Measurements from ENCODE around the gene UGT3A2. TPM values are rescaled to one million over a fixed set of nuclear protein-coding genes. Genes with fewer than 3 reads are reported as not detected.

UGT3A2 gene
- total and polyA plus RNA-seq, 2 of the 8 experiments (the other 6 are each of a cell fraction or from before 2014, with no cell fraction given), result 19.4 to 28.8 TPM

- H3K4me2 ChIP-seq (ENCODE audit: insufficient read depth in 1 of 2, low read depth in 2 of 2, low read length in 2 of 2), result no peak overlapping the region
- H4K5ac ChIP-seq (ENCODE audit: insufficient read length, low read depth, low read length), result no peak overlapping the region
- no peak overlapping the region for H3K14ac ChIP-seq (ENCODE audit: insufficient read length)
- no peaks in the 10 kb centered on the region for H3K9me3 ChIP-seq (ENCODE audit: insufficient read depth in 2 of 2, low read depth in 1 of 2, low read length in 1 of 2)
- no peak overlapping the region; the same call in 1 of the 2 replicates for H2AFZ ChIP-seq (ENCODE audit: low read length)
- no peak overlapping the region; the same call in 1 of the 2 replicates for H2AK5ac ChIP-seq (ENCODE audit: low read depth, low read length)
- POLR2A ChIA-PET (ENCODE audit: partially characterized antibody), result interaction anchor here (0.6 to 1.0 kb wide), 2 partner anchors 11 to 1390 kb away, joined by 3 read pairs; no protein-coding TSS in a partner anchor
- no peak overlapping the region for H3K9ac ChIP-seq (replicated peaks in 1 of 4; ENCODE audit: extremely low read depth in 1 of 4, low read depth in 3 of 4, low read length in 3 of 4)
- H3K79me2 ChIP-seq (ENCODE audit: control insufficient read depth in 1 of 2, insufficient read depth in 2 of 2, low read length in 2 of 2), result no peaks in the 10 kb centered on the region
- H4K20me1 ChIP-seq (replicated peaks in 1 of 2; ENCODE audit: control insufficient read depth in 1 of 2, insufficient read depth in 2 of 2, low read length in 2 of 2), result no peaks in the 10 kb centered on the region
- no peak overlapping the region for H3K4me3 ChIP-seq (ENCODE audit: extremely low read depth in 1 of 4, insufficient read depth in 2 of 4, low read depth in 3 of 4, low read length in 4 of 4)
- H3K4me1 ChIP-seq (replicated peaks in 1 of 4; ENCODE audit: control insufficient read depth in 3 of 4, insufficient read depth in 4 of 4, low read length in 3 of 4), result peaks cover 0 to 5% (median 2%) of the 10 kb centered on the region in 4 experiments; a peak in 2 of 7 replicates
- H3K56ac ChIP-seq (replicated peaks; ENCODE audit: insufficient read length, low read depth, low read length), result no peak overlapping the region
- H3K79me1 ChIP-seq (ENCODE audit: low read depth, low read length), result no peaks in the 10 kb centered on the region
- no peak overlapping the region for H4K8ac ChIP-seq (ENCODE audit: extremely low read depth, insufficient read depth, low read length)
- FAIRE-seq (peak; percentile 99), DNase-seq (ENCODE audit: low read depth in 1 of 2, low spot score in 2 of 2) (peak; percentile 33 to 60)
- H3K18ac ChIP-seq (ENCODE audit: extremely low read depth, low read length), result no peak overlapping the region
- no peak overlapping the region for H2BK5ac ChIP-seq (ENCODE audit: low read depth, low read length)
- H3K23me2 ChIP-seq (ENCODE audit: low read depth, low read length), result no peaks in the 10 kb centered on the region
- no peak overlapping the region for H2BK20ac ChIP-seq (ENCODE audit: low read length)
- H3K36me3 ChIP-seq (ENCODE audit: control insufficient read depth in 2 of 4, insufficient read depth in 4 of 4, low read length in 3 of 4), result no peaks in the 10 kb centered on the region
- no peak overlapping the region for H3K23ac ChIP-seq (ENCODE audit: insufficient read length)
- 64% methylated on average over 2 of the region's 2 CpGs; no CpG with 5 or more reads in 1 of the 2 experiments for WGBS, 2 experiments (ENCODE audit: extremely low coverage in 1 of 2, insufficient coverage in 1 of 2, insufficient read length in 1 of 2, insufficient replicate concordance in 2 of 2, low coverage in 1 of 2, low lambda C conversion rate in 2 of 2, missing lambda C conversion rate in 1 of 2)
- H4K91ac ChIP-seq (replicated peaks; ENCODE audit: insufficient read length, low read length), result no peak overlapping the region
- H2BK15ac ChIP-seq (ENCODE audit: low read length), result no peak overlapping the region
- H3K4ac ChIP-seq (replicated peaks; ENCODE audit: insufficient read length, low read depth, low read length), result no peak overlapping the region
- H3K27ac ChIP-seq (ENCODE audit: low read depth, low read length), result no peak overlapping the region
- H2BK120ac ChIP-seq (replicated peaks; ENCODE audit: low read depth, low read length), result no peak overlapping the region
- CTCF ChIA-PET (ENCODE audit: partially characterized antibody), result interaction anchor here (1.0 to 8.7 kb wide), 8 partner anchors 9 to 127 kb away, joined by 3 to 55 read pairs (median 4); partner anchors contain the start of gene UGT3A2
- H2BK12ac ChIP-seq (ENCODE audit: low read depth, low read length), result 0 out of 2 replicates have a peak overlapping the region, but pooled peaks have one; percentile 68
- H3K27me3 ChIP-seq (replicated peaks in 1 of 4; ENCODE audit: control insufficient read depth in 3 of 4, extremely low read depth in 1 of 4, insufficient read depth in 3 of 4, low read length in 3 of 4), result no peaks in the 10 kb centered on the region
- TF ChIP-seq EP300 (IDR thresholded peaks at IDR 0.05; ENCODE audit: borderline replicate concordance in 1 of 2, low read depth in 2 of 2, low read length in 2 of 2), result peak in 1 of 2 experiments; percentile 10; a peak in 1 of 3 replicates
- TF ChIP-seq RAD21 (IDR thresholded peaks at IDR 0.05 in 1 of 2, conservative IDR thresholded peaks at IDR 0.05 in 1 of 2; ENCODE audit: low read depth in 2 of 2, low read length in 2 of 2), result peak; percentile 34 to 45
- TF ChIP-seq KDM1A (IDR thresholded peaks at IDR 0.05; ENCODE audit: borderline replicate concordance, low read length), result no peak
- TF ChIP-seq BACH1 (IDR thresholded peaks at IDR 0.05; ENCODE audit: low read length), result no peak
- no peak for TF ChIP-seq FOSL1 (IDR thresholded peaks at IDR 0.05; ENCODE audit: insufficient read depth, low read depth, low read length)
- no peak for TF ChIP-seq KDM4A (IDR thresholded peaks at IDR 0.05; ENCODE audit: low read depth, low read length, severe bottlenecking)
- TF ChIP-seq HDAC2 (IDR thresholded peaks at IDR 0.05; ENCODE audit: borderline replicate concordance in 1 of 2, low read depth in 2 of 2, low read length in 2 of 2), result no peak
- TF ChIP-seq EZH2 (IDR thresholded peaks at IDR 0.05; ENCODE audit: low read depth, low read length, severe bottlenecking), result no peak
- no peak for TF ChIP-seq TBP (IDR thresholded peaks at IDR 0.05; ENCODE audit: low read depth, low read length)
Observed at GRCh38 chr5:36089989-36090388, 23.3 kb upstream of the UGT3A2 start.

Measured in H1 (cell line).